Activated B cell treated with CpG ODN at 0.5 μM for 24 hours (primary cell): ENCODE data around the gene CRX. TPM values are rescaled to one million over a fixed set of nuclear protein-coding genes. Genes with fewer than 3 reads are reported as not detected.
"Not testable (repeated sequence)": the region's sequence is repeated elsewhere in the genome, so short reads cannot be mapped to it uniquely, and the experiment has no call there.

Experiments used
- ATAC-seq: fragments of 200-7000 bp; cut with Tn5 transposase; one replicate; pipeline ENCODE4 v1.10.0; 2021; ENCODE audit warnings: low read depth, mild to moderate bottlenecking, moderate library complexity
- CTCF ChIA-PET: fragments of 350-600 bp; sonication (Branson Sonifier 250); formaldehyde crosslinking; loops from one replicate; lab custom pipeline; 2021; ENCODE audit warnings: antibody characterized with exemption; lab: Charles Lee
- POLR2A ChIA-PET: fragments of 350-600 bp; sonication (Branson Sonifier 250); formaldehyde crosslinking; loops from one replicate; lab custom pipeline; 2021; ENCODE audit warnings: antibody characterized with exemption; lab: Charles Lee
- DNase-seq: peaks from one replicate; pipeline ENCODE4 v3.0.0; 2022
- H3K27ac Mint-ChIP-seq: one replicate; pipeline ENCODE4 v1.8.0; 2020; ENCODE audit warnings: mixed read lengths
- H3K27me3 Mint-ChIP-seq: one replicate; pipeline ENCODE4 v1.8.0; 2021; ENCODE audit warnings: mixed read lengths
- H3K36me3 Mint-ChIP-seq: one replicate; pipeline ENCODE4 v1.8.0; 2021; ENCODE audit warnings: low read depth, mixed read lengths
- H3K4me1 Mint-ChIP-seq: one replicate; pipeline ENCODE4 v1.8.0; 2021; ENCODE audit warnings: mixed read lengths
- H3K4me3 Mint-ChIP-seq: one replicate; pipeline ENCODE4 v1.8.0; 2020; ENCODE audit warnings: mild to moderate bottlenecking, mixed read lengths
- H3K9me3 Mint-ChIP-seq: one replicate; pipeline ENCODE4 v1.8.0; 2020; ENCODE audit warnings: mixed read lengths
- CTCF ChIP-seq: fragments of 200-600 bp; IDR thresholded peaks from one replicate; pipeline ENCODE4 v1.8.0; 2022; ENCODE audit warnings: antibody characterized with exemption, mild to moderate bottlenecking
- intact Hi-C: fragments of 100-400 bp; cut with micrococcal nuclease; formaldehyde crosslinking; loops from one replicate; pipeline ENCODE4 v1.15.1; 2024
- total RNA-seq: library from RNA; stranded (reverse); gene quantifications from 2 replicates; pipeline ENCODE4 v1.2.3, GENCODE V29; 2022

CRX gene
- total RNA-seq, 1 donor from 2014 or later: not detected

DNA sequence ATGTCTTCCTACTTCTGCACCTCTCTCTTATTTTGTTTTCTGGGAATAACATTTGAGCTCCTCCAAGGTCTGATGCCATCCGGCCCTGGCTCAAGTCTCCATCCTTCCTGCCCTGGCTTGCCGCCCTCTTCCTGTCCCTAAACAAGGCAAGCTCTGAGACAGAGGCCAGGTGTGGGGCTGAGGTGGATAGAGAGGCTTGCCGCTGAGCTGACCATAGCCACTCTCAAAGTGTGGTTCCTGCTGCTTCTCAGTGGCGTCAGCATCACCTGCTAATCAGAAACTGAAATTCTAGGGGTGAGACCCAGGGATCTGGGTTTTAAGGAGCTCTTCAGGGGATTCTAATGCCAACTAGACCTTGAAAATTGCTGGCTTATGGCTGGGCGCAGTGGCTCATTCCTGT, 31.3 kb downstream of the CRX start:
- H3K4me3 Mint-ChIP-seq: no peak overlapping the region
- ChIA-PET CTCF (no interaction called here), POLR2A (no interaction called here)
- no peak for DNase-seq
- no peaks in the 10 kb centered on the region for H3K36me3 Mint-ChIP-seq
- H3K4me1 Mint-ChIP-seq: no peaks in the 10 kb centered on the region
- no peak for TF ChIP-seq CTCF
- H3K27ac Mint-ChIP-seq: no peak overlapping the region
- no peaks in the 10 kb centered on the region for H3K9me3 Mint-ChIP-seq
- peaks cover 34% of the 10 kb centered on the region for H3K27me3 Mint-ChIP-seq
- no peak for ATAC-seq
- intact Hi-C loops: no loop called here

DNA sequence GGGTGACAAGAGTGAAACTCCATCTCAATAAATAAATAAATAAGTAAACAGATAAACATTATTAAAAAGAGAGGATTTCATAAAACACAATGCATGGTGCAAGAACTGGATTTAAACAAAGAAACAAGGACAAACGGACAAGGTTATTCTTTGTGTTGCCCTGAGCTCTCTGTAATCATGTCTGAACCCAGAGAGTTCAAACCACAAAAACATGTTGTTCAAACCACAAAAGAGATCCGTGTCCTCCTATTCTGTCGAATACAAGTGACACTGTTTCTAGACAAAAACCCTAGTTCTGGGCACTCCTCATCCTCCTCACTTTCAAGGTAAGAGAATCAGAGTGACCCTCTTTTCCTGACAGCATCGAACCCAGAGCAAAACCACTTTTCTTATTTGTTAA, 32.7 kb downstream of the CRX start:
- H3K4me1 Mint-ChIP-seq: no peaks in the 10 kb centered on the region

GRCh38 chr19:47858231-47858630, 36.5 kb downstream of the CRX start:
- H3K27ac Mint-ChIP-seq, H3K4me3 Mint-ChIP-seq, ATAC-seq, CTCF ChIA-PET, DNase-seq, H3K36me3 Mint-ChIP-seq, POLR2A ChIA-PET, H3K9me3 Mint-ChIP-seq, intact Hi-C loops, H3K4me1 Mint-ChIP-seq: not testable (repeated sequence)
- H3K27me3 Mint-ChIP-seq: peaks cover 25% of the 10 kb centered on the region

More for the DNA sequence above, 32.7 kb downstream of the CRX start:
- ATAC-seq (no peak), DNase-seq (no peak)
- no peaks in the 10 kb centered on the region for H3K9me3 Mint-ChIP-seq
- no peak overlapping the region for H3K27ac Mint-ChIP-seq
- no peak overlapping the region for H3K4me3 Mint-ChIP-seq
- H3K27me3 Mint-ChIP-seq: peaks cover 27% of the 10 kb centered on the region
- no peak for TF ChIP-seq CTCF
- no peaks in the 10 kb centered on the region for H3K36me3 Mint-ChIP-seq
- intact Hi-C loops: no loop called here
- ChIA-PET POLR2A (no interaction called here), CTCF (no interaction called here)

GRCh38 chr19:47858646-47859285, 37.0 kb downstream of the CRX start, which contains the start of gene TPRX2:
TPRX2 (plus strand) TSS chr19:47859235; CDS start chr19:47859247, 12 bp downstream.
- peaks cover 21% of the 10 kb centered on the region for H3K27me3 Mint-ChIP-seq
- H3K36me3 Mint-ChIP-seq, DNase-seq, CTCF ChIA-PET, H3K4me3 Mint-ChIP-seq, H3K9me3 Mint-ChIP-seq, POLR2A ChIA-PET, intact Hi-C loops, H3K27ac Mint-ChIP-seq, H3K4me1 Mint-ChIP-seq, ATAC-seq: not testable (repeated sequence)

- ATAC-seq, DNase-seq, H3K4me1 Mint-ChIP-seq, H3K9me3 Mint-ChIP-seq, H3K36me3 Mint-ChIP-seq, H3K4me3 Mint-ChIP-seq, intact Hi-C loops, POLR2A ChIA-PET, CTCF ChIA-PET, H3K27ac Mint-ChIP-seq: not testable (repeated sequence)
- peaks cover 18% of the 10 kb centered on the region for H3K27me3 Mint-ChIP-seq
These were observed 38.1 kb downstream of the CRX start for GRCh38 chr19:47859838-47860237.

GRCh38 chr19:47860602-47861297, 39.0 kb downstream of the CRX start:
- no peaks in the 10 kb centered on the region for H3K4me1 Mint-ChIP-seq
- DNase-seq: no peak
- no peak overlapping the region for H3K27ac Mint-ChIP-seq
- ChIA-PET CTCF (no interaction called here), POLR2A (no interaction called here)
- peaks cover 3% of the 10 kb centered on the region for H3K9me3 Mint-ChIP-seq
- no peak overlapping the region for H3K4me3 Mint-ChIP-seq
- ATAC-seq: no peak
- H3K27me3 Mint-ChIP-seq: peaks cover 22% of the 10 kb centered on the region
- intact Hi-C loops: no loop called here
- TF ChIP-seq CTCF: no peak
- no peaks in the 10 kb centered on the region for H3K36me3 Mint-ChIP-seq
